DOHH2 (cell line): ENCODE measurements around the gene ERP27.

Experiments used
- CTCF ChIP-seq: fragments of 200-600 bp; sonication (generic); IDR thresholded peaks from one replicate; pipeline ENCODE4 v1.5.1; 2014; ENCODE audit warnings: antibody characterized with exemption, mild to moderate bottlenecking, low read depth, low read length; ENCODE audit not compliant: poor library complexity, severe bottlenecking
- EZH2phosphoT487 ChIP-seq: fragments of 200-600 bp; sonication (generic); IDR thresholded peaks from 2 replicates; pipeline ENCODE4 v1.6.1; 2017; ENCODE audit warnings: borderline replicate concordance, mild to moderate bottlenecking, antibody characterized with exemption, low read length, moderate library complexity, mixed read lengths

DNA sequence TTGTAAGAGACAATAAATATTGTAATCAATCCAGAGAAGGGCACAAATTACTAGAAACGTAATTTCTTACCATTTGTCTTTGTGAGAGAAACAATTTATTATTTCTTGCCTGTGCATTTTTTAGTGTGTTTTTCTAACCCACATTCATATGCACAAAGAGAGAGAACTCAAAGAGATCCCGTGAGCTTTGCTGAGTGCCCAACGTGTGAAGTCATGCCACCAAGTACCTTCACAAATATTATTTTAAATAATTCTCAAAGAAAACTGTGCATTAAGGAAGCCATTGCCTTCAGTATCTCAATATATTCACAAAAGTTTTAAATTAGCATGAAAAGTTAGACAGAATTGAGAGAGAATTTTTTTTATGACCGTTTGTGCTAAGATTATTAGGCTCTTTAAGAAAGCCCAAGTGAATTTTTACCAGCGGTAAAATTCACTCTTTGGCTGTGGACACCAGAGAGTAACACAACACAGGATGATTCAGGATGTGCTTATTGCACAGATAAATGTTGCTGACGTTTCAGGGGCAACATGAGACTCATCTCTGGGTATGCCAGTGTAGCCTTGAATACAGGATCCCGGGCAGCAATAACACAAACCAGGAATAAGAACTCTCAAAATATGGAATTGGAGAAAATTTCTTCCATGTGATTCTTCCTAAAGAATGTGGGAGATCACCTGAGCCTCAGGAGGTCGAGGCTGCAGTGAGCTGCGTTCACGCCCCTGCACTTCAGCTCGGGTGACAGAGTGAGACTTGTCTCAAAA, 20.2 kb upstream of the ERP27 start:
- TF ChIP-seq CTCF (no peak), EZH2phosphoT487 (no peak)
